ENCODE data around the gene GSTA4.
"Not testable (repeated sequence)": the region's sequence is repeated elsewhere in the genome, so short reads cannot be mapped to it uniquely, and the experiment has no call there.

The GSTA4 gene

DNA sequence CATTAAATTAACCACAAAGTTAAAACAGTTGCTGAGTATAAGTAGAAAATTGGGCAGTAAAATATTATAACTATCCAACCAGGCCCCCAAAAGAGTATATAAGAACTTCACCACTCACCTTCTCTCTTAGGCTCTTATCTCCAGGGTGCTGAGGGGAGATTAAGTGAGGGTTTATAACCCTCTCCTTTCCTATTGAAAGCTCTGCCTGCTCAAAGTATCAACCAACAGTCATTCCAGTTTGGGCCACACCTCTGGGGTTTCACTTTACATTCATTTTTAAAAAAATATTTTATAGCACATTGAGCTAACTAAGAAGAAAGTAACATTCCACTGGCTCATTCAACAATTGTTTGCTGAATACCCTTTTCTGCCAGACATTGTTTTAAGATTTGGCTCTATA, 22.1 kb downstream of the GSTA4 start:
- no peak for DNase-seq

GRCh38 chr6:52969359-52969758, 25.7 kb downstream of the GSTA4 start:
- DNase-seq, result no peak

DNA sequence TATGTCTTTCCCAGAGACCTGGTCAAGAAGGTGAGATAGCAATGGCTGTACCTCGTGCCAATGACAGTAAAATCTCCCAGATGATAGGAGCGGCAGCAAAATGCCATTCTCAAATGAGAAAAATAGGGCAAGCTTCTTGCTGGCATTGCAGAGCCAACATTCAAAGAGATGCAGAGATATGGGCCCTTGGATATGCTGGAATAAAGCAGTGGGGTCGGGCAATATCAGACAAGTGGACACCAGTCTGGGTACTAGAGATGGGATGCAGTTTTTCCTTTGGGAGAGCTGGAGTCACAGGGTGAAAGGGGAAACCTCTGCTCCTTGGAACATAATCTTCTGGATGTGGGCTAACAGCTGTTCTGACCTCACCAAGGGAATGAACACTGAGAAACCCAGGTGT, 29.0 kb downstream of the GSTA4 start:
- no peak for DNase-seq

- DNase-seq, result no peak
Measured at GRCh38 chr6:52965380-52965779, 29.7 kb downstream of the GSTA4 start.

GRCh38 chr6:52964318-52964717, 30.8 kb downstream of the GSTA4 start:
- DNase-seq, result no peak

DNA sequence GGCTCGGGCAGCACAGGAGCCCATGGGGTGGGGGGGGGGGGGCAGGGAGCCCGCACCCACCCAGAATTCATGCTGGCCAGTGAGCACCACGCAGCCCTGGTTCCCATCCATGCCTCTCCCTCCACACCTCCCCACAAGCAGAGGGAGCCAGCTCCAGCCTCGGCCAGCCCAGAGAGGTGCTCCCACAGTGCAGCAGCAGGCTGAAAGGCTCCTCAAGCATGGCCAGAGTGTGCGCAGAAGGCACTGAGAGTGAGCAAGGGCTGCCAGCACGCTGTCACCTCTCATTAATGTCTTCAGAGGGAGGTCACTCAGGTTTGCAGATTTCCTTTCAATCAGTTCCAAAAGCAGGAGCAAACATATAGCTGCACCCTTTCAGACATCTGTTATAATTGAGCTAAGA, 32.4 kb downstream of the GSTA4 start:
- DNase-seq, result no peak

DNA sequence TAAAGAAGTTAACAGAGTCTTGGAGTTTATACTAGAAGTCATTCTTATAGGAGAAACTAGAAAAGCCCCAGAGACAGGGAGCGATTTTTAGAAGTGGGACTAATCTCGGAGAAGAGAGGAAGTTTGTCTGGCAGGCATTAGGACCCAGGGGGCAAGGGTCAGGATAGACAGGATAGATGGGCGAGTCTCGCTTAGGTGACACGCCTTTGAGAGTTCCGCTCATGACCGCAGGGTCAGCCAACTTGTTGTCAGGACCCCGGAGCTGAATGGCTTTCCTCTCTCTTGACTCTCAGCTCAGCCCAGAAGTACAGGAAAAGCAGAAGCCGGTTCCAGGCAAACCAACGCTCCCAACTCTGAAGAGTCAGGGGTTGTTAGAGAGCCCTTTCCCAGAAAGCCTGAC, 34.1 kb downstream of the GSTA4 start:
- DNase-seq, result not testable (repeated sequence)

GRCh38 chr6:52960211-52960610, 34.9 kb downstream of the GSTA4 start:
- not testable (repeated sequence) for DNase-seq

DNA sequence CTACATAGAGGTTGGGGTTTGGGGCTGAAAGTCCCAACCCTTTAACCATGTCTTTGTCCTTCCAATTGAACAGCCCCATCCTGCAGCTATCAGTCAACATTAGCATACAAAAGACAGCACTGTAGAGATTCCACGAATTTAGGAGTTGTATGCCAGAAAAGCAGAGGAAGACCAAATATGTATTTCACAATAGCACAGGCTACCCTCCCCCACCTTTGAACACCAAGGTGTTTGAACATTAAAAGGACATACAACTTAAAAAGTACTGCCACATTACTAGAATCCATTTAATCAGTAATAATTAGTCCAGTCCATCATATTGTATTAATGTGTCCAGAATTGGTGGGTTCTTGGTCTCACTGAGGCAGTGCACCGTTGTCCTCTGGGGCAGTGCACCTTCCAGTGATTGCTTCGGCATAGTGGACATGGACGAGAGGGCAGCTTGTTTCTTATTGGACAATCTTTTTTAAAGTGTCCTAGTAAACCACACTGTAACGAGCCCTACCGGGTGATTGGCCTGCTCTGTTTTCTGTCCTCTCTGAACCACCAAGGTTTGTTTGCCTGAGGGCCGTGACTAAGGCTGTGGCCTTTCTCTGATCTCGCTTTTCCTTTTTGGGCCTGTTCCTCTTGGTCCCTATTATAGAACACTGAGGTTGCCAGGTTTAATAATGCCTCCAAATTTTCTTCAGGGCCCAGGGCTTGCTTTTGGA, 36.4 kb downstream of the GSTA4 start:
- DNase-seq, result no peak

DNA sequence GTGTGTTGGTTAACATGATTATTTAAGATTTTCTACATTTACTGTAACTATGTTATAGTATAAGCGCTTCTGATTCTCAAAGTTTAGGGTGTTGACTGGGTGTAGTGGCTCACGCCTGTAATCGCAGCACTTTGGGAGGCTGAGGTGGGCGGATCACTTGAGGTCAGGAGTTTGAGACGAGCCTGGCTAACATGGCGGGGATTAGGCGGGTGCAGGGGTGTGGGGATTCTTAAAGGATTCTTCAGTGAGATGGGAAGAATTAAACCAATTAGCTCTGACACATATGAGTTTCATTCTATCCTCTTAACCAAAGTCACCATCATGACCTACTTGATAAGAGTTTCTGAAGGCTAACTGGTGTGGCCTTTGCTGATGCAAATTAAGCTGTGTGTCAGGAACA, 39.2 kb downstream of the GSTA4 start:
- DNase-seq, result no peak

DNA sequence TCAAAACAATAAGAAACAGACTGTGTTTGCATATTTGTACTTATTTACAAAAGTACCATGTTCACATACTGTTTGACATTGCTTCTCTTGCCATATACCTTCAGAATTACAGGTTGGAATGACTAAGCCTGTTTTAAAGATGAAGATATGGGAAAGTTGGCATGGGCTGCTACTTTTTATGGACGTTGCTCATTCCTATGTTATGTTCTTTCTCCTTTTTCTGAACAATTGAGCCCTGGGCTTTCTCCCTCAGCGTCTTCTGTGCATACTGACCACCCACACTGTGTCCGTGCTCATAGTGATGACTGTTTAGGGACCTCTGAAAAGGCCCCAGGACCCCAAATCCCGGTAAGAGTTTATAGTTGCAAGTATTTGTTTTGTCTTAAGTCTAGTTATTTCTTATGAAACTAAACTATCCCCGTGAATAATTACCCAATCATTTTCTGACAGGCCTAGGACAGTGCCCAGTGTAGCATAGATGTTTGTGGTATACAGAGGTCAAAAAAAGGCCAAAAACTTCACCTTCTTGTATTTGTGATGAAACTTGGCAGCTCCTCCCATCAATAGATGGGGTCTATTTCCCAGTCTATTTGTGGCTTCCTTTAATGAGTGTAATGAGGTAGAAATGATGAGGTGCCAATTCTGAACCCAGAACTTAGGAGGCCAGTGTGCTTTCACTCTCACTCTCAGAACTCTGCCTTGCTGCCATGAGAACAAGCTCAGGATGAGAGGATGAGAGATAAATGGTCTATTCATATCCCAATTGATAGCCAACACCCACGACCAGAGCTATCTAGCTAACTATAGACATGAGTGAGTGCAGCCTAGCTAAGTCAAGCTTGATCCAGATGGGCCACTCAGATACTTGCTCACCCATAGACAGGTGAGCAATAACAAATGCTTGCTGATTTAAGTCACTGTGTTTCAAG, 40.9 kb downstream of the GSTA4 start:
- DNase-seq, result no peak

DNA sequence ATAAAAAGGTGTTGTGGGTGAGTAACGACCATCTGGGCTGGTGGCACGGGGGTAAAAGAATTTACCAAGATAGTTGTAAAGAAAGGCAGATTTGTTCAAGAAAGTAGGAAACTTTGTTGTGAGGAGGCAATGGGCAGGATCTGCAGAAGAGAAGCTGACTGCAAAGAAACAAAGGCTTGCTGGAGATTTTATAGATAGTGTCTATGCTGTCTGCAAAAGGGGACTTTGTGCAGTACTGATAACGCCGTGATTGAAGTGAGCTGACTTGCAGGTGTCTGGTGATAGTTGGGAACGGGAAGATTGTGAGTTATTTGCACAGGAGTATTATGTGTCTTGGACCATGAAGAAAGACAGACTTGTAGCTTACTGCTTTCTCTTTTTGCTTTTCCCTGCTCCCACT, 48.8 kb downstream of the GSTA4 start:
- DNase-seq, result no peak

DNA sequence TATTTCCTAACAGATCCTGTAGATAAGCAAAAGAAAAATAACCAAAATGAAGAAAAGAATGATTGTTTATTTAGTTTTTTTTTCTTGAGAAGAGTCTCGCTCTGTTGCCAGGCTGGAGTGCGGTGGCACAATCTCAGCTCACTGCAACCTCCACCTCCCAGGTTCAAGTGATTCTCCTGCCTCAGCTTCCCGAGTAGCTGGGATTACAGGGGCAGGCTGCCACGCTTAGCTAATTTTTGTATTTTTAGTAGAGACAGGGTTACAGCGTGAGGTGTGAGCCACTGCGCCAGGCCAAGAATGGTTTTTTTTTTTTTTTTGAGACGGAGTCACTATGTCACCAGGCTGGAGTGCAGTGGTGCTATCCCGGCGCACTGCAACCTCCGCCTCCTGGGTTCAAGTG, 52.3 kb downstream of the GSTA4 start:
- not testable (repeated sequence) for DNase-seq

- no peak for DNase-seq
Measured at GRCh38 chr6:52942221-52942620, 52.9 kb downstream of the GSTA4 start.

GRCh38 chr6:52937908-52938307, 57.2 kb downstream of the GSTA4 start:
- DNase-seq, result peak; percentile 4

GRCh38 chr6:52933778-52934177, 61.3 kb downstream of the GSTA4 start:
- DNase-seq, result no peak

GRCh38 chr6:52931351-52931750, 63.7 kb downstream of the GSTA4 start:
- DNase-seq, result no peak

GRCh38 chr6:52929321-52930164, 65.5 kb downstream of the GSTA4 start:
- peak; percentile 92 for DNase-seq
